Measurements from ENCODE around the gene ACHE. TPM values are rescaled to one million over a fixed set of nuclear protein-coding genes. Genes with fewer than 3 reads are reported as not detected.
"Not testable (repeated sequence)": the region's sequence is repeated elsewhere in the genome, so short reads cannot be mapped to it uniquely, and the experiment has no call there.

ACHE gene
- total RNA-seq (1 to 10 TPM in 4 of 9 donors, under 1 TPM in 5; 0.44 to 2.1 (median 0.78) TPM), polyA plus RNA-seq (under 1 TPM; 0.58 to 0.69 TPM)
- long read RNA-seq, donor 1: 0 reads
- long read RNA-seq, donor 2, partial matches to known transcripts: 0 of 2 reads
- long read RNA-seq, donor 2, other reads (novel, unspliced or antisense): 1 of 2 reads
- long read RNA-seq, donor 3, partial matches to known transcripts: 0 of 1 reads
- long read RNA-seq, donor 3, other reads (novel, unspliced or antisense): 0 of 1 reads

DNA sequence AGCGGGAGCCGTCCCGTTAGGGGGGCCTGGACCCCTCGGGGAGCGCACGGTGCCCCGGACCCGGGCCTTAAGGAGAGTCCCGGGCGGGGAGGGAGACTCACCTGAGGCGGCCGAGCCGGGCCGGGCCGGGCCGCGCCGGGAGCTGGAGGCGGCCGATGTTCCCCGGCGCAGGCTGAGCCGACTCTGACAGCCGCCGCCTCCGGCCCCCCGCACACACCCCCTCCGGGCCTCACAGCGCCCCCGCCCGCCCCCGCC is at the start of gene ACHE:
Gene ACHE (minus strand): TSS at position 188 of the 255 bp plus-strand sequence. CDS start 1,656 bp downstream, outside the sequence.
- Histone ChIP-seq H3K36me3 (no peaks in the 10 kb centered on the region), H3K4me1 (peaks cover 2 to 38% (median 22%) of the 10 kb centered on the region in 12 donors), H3K4me3 (peak within 1 kb of the TSS; percentile 34 to 61 (median 53)), H3K27me3 (peaks cover 21 to 73% (median 39%) of the 10 kb centered on the region in 9 donors), H3K9me3 (no peaks in the 10 kb centered on the region), H3K27ac (peak within 1 kb of the TSS in 6 of 12 donors; percentile 8 to 63 (median 38))
- TF ChIP-seq CTCF (IDR thresholded peaks at IDR 0.05): no peak
- no peak for TF ChIP-seq POLR2A (IDR thresholded peaks at IDR 0.05)
- DNase-seq (no peak), ATAC-seq (peak in 1 of 4 donors; percentile 8)
- WGBS, 4 donors: 0 to 1% (median 0%) methylated on average over 17 to 32 of the region's 32 CpGs; no CpG with 5 or more reads in 1 of the 4 donors
- intact Hi-C loops (cut with DNase I): loop anchor here in 9 of 10 donors (5.0 to 10.0 kb wide), 8 partner anchors 162 to 399 kb away; no protein-coding TSS in a partner anchor

- ATAC-seq: no peak
- WGBS, 4 donors: 67 to 89% (median 82%) methylated on average over 4 of the region's 4 CpGs
Observed at GRCh38 chr7:100944138-100944537, 48.5 kb upstream of the ACHE start.

GRCh38 chr7:100943693-100944092 is 48.0 kb upstream of the ACHE start:
- intact Hi-C loops (cut with DNase I): no loop called here
- H3K27me3 ChIP-seq: peaks cover 0 to 24% (median 3%) of the 10 kb centered on the region in 9 donors
- ATAC-seq (no peak), DNase-seq (no peak)
- H3K36me3 ChIP-seq: no peaks in the 10 kb centered on the region
- no peak overlapping the region for H3K27ac ChIP-seq
- 66 to 81% (median 78%) methylated on average over 5 of the region's 5 CpGs for WGBS, 4 donors
- H3K9me3 ChIP-seq: peaks cover 0 to 25% (median 0%) of the 10 kb centered on the region in 12 donors
- no peaks in the 10 kb centered on the region for H3K4me1 ChIP-seq
- TF ChIP-seq POLR2A (IDR thresholded peaks at IDR 0.05) (no peak), CTCF (IDR thresholded peaks at IDR 0.05) (no peak)
- no peak overlapping the region for H3K4me3 ChIP-seq

More at GRCh38 chr7:100944138-100944537, 48.5 kb upstream of the ACHE start:
- Histone ChIP-seq H3K9me3 (peaks cover 0 to 23% (median 0%) of the 10 kb centered on the region in 12 donors), H3K4me3 (no peak overlapping the region), H3K4me1 (no peaks in the 10 kb centered on the region), H3K27me3 (peaks cover 0 to 27% (median 5%) of the 10 kb centered on the region in 9 donors), H3K27ac (no peak overlapping the region), H3K36me3 (no peaks in the 10 kb centered on the region)
- intact Hi-C loops (cut with DNase I): no loop called here
- DNase-seq: no peak
- TF ChIP-seq CTCF (IDR thresholded peaks at IDR 0.05): no peak
- no peak for TF ChIP-seq POLR2A (IDR thresholded peaks at IDR 0.05)

GRCh38 chr7:100942045-100942774 is 46.5 kb upstream of the ACHE start:
- H3K27me3 ChIP-seq: peaks cover 0 to 18% (median 3%) of the 10 kb centered on the region in 9 donors
- DNase-seq (no peak), ATAC-seq (no peak)
- no peaks in the 10 kb centered on the region for H3K36me3 ChIP-seq
- H3K27ac ChIP-seq: no peak overlapping the region
- intact Hi-C loops (cut with DNase I): no loop called here
- peaks cover 0 to 25% (median 0%) of the 10 kb centered on the region in 12 donors for H3K9me3 ChIP-seq
- no peak overlapping the region for H3K4me3 ChIP-seq
- no peak for TF ChIP-seq CTCF (IDR thresholded peaks at IDR 0.05)
- TF ChIP-seq POLR2A (IDR thresholded peaks at IDR 0.05): no peak
- 77 to 80% (median 79%) methylated on average over 9 of the region's 9 CpGs for WGBS, 4 donors
- no peaks in the 10 kb centered on the region for H3K4me1 ChIP-seq

DNA sequence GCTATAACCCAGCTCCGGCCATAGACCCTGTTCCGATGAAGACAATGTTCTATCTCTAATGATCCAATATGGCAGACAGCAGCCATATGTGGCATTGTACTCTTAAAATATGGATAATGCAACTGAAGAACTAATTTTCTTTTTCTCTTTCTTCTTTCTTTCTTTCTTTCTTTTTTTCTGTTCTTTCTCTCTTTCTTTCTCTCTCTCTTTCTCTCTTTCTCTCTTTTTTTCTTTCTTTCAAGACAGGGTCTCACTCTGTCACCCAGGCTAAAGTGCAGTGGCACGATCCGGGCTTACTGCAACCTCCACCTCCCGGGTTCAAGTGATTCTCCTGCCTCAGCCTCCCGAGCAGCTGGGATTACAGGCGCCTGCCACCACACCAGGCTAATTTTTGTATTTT is 40.5 kb upstream of the ACHE start:
- H3K4me3 ChIP-seq; ATAC-seq; H3K27ac ChIP-seq; H3K27me3 ChIP-seq; H3K36me3 ChIP-seq; H3K4me1 ChIP-seq; DNase-seq; intact Hi-C loops (cut with DNase I): not testable (repeated sequence)
- 75 to 91% (median 89%) methylated on average over 7 of the region's 7 CpGs for WGBS, 4 donors
- peaks cover 0 to 36% (median 0%) of the 10 kb centered on the region in 12 donors for H3K9me3 ChIP-seq

DNA sequence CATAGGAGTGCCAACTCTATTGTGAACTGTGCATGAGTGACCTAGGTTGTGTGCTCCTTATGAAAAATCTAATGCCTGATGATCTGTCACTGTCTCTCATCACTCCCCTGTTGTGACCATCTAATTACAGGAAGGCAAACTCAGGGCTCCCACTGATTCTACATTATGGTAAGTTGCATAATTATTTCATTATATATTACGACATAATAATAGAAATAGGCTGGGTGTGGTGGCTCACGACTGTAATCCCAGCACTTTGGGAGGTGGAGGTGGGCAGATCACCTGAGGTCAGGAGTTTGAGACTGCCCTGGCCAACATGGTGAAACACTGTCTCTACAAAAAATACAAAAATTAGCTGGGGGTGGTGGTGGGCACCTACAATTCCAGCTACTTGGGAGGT is 39.7 kb upstream of the ACHE start:
- ATAC-seq; intact Hi-C loops (cut with DNase I); H3K27ac ChIP-seq; H3K27me3 ChIP-seq; DNase-seq; H3K36me3 ChIP-seq; H3K4me1 ChIP-seq; H3K4me3 ChIP-seq: not testable (repeated sequence)
- WGBS, 4 donors: 71 to 86% (median 77%) methylated on average over 2 of the region's 2 CpGs
- peaks cover 0 to 29% (median 0%) of the 10 kb centered on the region in 12 donors for H3K9me3 ChIP-seq
